ENCODE results near the gene CDCP1.

CDCP1 gene

DNA sequence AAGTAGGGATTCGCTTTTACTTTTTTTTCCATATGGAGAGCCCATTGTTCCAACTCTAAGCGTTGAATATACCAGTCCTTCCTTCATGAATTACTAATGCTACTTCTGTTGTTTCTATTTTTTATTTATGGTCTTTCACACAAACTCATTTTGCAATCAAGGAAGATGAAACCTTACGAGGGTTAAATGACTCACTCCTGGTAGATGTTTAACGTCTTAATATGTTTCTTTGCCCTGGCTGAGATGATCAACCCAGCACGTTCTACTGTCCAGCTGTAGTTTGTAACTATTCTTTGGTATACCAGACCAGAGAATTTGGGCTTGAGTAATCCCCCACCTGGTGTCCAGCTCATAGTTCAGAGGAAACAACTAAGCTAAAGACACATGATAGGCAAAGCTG lies 23.1 kb downstream of the CDCP1 start:
- TF ChIP-seq YY1 (IDR thresholded peaks at IDR 0.05; ENCODE audit: low read depth) (no peak), CEBPB (IDR thresholded peaks at IDR 0.05) (no peak), ZBTB7A (IDR thresholded peaks at IDR 0.05; ENCODE audit: low read depth) (no peak), RAD21 (IDR thresholded peaks at IDR 0.05; ENCODE audit: low read depth) (no peak), FOXM1 (IDR thresholded peaks at IDR 0.05; ENCODE audit: borderline replicate concordance, low read depth) (no peak), TAF1 (IDR thresholded peaks at IDR 0.05; ENCODE audit: low read depth) (no peak)
- TF ChIP-seq, protein P1, sequence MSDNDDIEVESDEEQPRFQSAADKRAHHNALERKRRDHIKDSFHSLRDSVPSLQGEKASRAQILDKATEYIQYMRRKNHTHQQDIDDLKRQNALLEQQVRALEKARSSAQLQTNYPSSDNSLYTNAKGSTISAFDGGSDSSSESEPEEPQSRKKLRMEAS (IDR thresholded peaks at IDR 0.05): no peak
- TF ChIP-seq, protein P2, sequence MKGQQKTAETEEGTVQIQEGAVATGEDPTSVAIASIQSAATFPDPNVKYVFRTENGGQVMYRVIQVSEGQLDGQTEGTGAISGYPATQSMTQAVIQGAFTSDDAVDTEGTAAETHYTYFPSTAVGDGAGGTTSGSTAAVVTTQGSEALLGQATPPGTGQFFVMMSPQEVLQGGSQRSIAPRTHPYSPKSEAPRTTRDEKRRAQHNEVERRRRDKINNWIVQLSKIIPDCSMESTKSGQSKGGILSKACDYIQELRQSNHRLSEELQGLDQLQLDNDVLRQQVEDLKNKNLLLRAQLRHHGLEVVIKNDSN (IDR thresholded peaks at IDR 0.05): no peak

DNA sequence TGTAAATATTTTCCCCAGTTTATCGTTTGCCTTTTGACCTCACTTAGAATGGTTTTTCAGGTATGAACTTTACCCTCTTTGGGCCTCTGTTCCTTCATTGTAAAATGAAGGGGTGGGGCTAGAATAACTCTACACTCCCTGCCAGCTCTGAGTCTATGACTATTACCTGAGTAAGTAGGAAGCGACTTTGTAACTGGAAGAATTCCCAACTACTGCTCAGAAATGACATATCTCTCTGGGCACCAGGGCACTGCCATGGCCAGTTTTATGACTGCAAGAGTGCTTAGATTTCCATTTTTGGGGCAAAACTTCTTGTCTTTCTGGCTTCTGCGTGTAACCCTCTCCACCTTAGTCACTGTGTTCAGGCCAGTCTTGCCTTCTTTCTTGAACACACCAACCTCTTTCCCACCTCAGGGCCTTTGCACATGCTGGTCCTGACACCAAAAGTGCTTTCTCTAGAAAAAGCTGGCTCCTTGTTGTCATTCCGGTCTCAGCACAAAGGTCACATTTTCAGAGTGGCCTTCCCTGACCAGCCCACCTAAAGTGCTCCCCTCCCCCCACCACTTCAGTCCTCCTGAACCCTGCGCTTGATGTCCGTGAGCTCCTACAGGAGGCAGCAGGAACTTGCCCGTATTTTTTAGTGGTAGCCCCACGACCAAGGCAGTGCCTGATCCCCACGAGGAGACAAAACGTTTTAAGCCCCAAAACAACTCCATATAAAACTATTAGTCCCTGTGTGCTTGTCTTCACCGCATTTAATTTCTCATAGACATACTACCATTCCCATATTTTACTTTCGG lies 25.6 kb downstream of the CDCP1 start:
- TF ChIP-seq EGR1 (IDR thresholded peaks at IDR 0.05) (no peak), EP300 (IDR thresholded peaks at IDR 0.05; ENCODE audit: borderline replicate concordance) (no peak), CEBPB (IDR thresholded peaks at IDR 0.05) (no peak), RAD21 (IDR thresholded peaks at IDR 0.05; ENCODE audit: low read depth) (no peak), YY1 (IDR thresholded peaks at IDR 0.05; ENCODE audit: low read depth) (no peak), NFIC (IDR thresholded peaks at IDR 0.05) (no peak), FOXM1 (IDR thresholded peaks at IDR 0.05; ENCODE audit: borderline replicate concordance, low read depth) (no peak), TCF12 (IDR thresholded peaks at IDR 0.05; ENCODE audit: low read depth) (no peak), CREB1 (IDR thresholded peaks at IDR 0.05; ENCODE audit: low read depth) (no peak), ZBTB7A (IDR thresholded peaks at IDR 0.05; ENCODE audit: low read depth) (no peak), TAF1 (IDR thresholded peaks at IDR 0.05; ENCODE audit: low read depth) (no peak), TEAD4 (IDR thresholded peaks at IDR 0.05) (no peak)
- TF ChIP-seq, protein P1 (IDR thresholded peaks at IDR 0.05): no peak
- TF ChIP-seq, protein P2 (IDR thresholded peaks at IDR 0.05): no peak
- TF ChIP-seq, protein P3, sequence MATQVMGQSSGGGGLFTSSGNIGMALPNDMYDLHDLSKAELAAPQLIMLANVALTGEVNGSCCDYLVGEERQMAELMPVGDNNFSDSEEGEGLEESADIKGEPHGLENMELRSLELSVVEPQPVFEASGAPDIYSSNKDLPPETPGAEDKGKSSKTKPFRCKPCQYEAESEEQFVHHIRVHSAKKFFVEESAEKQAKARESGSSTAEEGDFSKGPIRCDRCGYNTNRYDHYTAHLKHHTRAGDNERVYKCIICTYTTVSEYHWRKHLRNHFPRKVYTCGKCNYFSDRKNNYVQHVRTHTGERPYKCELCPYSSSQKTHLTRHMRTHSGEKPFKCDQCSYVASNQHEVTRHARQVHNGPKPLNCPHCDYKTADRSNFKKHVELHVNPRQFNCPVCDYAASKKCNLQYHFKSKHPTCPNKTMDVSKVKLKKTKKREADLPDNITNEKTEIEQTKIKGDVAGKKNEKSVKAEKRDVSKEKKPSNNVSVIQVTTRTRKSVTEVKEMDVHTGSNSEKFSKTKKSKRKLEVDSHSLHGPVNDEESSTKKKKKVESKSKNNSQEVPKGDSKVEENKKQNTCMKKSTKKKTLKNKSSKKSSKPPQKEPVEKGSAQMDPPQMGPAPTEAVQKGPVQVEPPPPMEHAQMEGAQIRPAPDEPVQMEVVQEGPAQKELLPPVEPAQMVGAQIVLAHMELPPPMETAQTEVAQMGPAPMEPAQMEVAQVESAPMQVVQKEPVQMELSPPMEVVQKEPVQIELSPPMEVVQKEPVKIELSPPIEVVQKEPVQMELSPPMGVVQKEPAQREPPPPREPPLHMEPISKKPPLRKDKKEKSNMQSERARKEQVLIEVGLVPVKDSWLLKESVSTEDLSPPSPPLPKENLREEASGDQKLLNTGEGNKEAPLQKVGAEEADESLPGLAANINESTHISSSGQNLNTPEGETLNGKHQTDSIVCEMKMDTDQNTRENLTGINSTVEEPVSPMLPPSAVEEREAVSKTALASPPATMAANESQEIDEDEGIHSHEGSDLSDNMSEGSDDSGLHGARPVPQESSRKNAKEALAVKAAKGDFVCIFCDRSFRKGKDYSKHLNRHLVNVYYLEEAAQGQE (IDR thresholded peaks at IDR 0.05; ENCODE audit: low read depth): no peak

DNA sequence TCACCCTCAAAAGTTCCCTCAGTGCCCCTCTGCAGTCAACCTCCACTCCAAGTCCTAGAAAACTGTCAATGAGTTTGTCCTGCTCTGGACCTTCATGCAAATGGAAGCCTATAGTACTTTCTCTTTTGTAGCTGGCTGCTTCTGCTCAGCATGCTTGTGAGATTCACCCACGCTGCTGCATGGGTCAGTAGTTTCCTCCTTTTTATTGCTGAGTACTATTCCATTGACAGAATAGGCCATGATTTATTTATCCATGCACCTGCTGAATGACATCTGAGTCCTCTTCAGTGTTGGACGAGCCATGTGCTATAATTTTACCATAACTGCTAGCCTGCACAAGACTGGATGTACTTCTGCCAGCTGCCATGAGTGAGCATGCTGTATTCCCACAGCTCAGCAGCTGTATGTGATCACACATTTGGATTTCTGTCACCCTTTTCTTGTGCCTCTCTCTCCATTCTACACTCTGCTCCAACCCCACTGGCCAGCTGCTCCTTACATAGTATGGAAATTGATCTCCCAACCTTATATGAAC lies 26.3 kb downstream of the CDCP1 start:
- TF ChIP-seq, protein P1 (IDR thresholded peaks at IDR 0.05): no peak
- TF ChIP-seq NFIC (IDR thresholded peaks at IDR 0.05) (no peak), TAF1 (IDR thresholded peaks at IDR 0.05; ENCODE audit: low read depth) (no peak), EGR1 (IDR thresholded peaks at IDR 0.05) (no peak), RAD21 (IDR thresholded peaks at IDR 0.05; ENCODE audit: low read depth) (no peak), TEAD4 (IDR thresholded peaks at IDR 0.05) (no peak), TCF12 (IDR thresholded peaks at IDR 0.05; ENCODE audit: low read depth) (no peak), CEBPB (IDR thresholded peaks at IDR 0.05) (no peak)
- TF ChIP-seq, protein P3 (IDR thresholded peaks at IDR 0.05; ENCODE audit: low read depth): no peak

DNA sequence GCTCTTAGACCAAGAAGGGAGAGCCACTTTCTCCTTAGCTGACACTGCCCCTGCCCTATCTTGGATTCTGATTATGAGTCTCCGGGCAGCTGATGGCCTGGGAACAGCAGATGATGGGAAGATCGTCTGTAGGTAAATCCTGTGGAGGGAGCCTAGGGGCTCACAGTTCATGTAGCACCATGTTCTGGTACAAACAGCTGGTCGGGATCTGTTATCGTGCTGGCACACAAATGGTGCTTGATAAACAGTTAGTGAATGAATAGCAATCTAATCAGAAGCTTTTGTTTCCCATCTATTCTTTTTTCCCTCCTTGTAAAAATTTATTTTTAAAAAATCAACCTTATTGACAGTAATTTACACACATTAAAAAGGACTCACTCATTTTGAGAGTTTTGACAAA lies 26.8 kb downstream of the CDCP1 start:
- TF ChIP-seq, protein P3 (IDR thresholded peaks at IDR 0.05; ENCODE audit: low read depth): no peak
- TF ChIP-seq TEAD4 (IDR thresholded peaks at IDR 0.05): no peak
- TF ChIP-seq, protein P1 (IDR thresholded peaks at IDR 0.05): no peak
- TF ChIP-seq EGR1 (IDR thresholded peaks at IDR 0.05): no peak
- TF ChIP-seq TAF1 (IDR thresholded peaks at IDR 0.05; ENCODE audit: low read depth): no peak
- no peak for TF ChIP-seq YY1 (IDR thresholded peaks at IDR 0.05; ENCODE audit: low read depth)
- no peak for TF ChIP-seq TCF12 (IDR thresholded peaks at IDR 0.05; ENCODE audit: low read depth)
- no peak for TF ChIP-seq FOXM1 (IDR thresholded peaks at IDR 0.05; ENCODE audit: borderline replicate concordance, low read depth)
- TF ChIP-seq, protein P2 (IDR thresholded peaks at IDR 0.05): no peak
- no peak for TF ChIP-seq ZBTB7A (IDR thresholded peaks at IDR 0.05; ENCODE audit: low read depth)
- no peak for TF ChIP-seq NFIC (IDR thresholded peaks at IDR 0.05)
- no peak for TF ChIP-seq CREB1 (IDR thresholded peaks at IDR 0.05; ENCODE audit: low read depth)
- no peak for TF ChIP-seq EP300 (IDR thresholded peaks at IDR 0.05; ENCODE audit: borderline replicate concordance)
- TF ChIP-seq RAD21 (IDR thresholded peaks at IDR 0.05; ENCODE audit: low read depth): no peak
- TF ChIP-seq CEBPB (IDR thresholded peaks at IDR 0.05): no peak
